Measurements from ENCODE around the gene SETD7. TPM values are rescaled to one million over a fixed set of nuclear protein-coding genes. Genes with fewer than 3 reads are reported as not detected.

SETD7 gene
- total and polyA plus RNA-seq, 2 of the 8 experiments (the other 6 are each of a cell fraction or from before 2014, with no cell fraction given) = 1.5 to 4.6 TPM

- TF ChIP-seq CHD7 (IDR thresholded peaks at IDR 0.05; ENCODE audit: insufficient replicate concordance, low read length) = no peak
- no peak for TF ChIP-seq BRCA1 (IDR thresholded peaks at IDR 0.05; ENCODE audit: low read depth, low read length)
Measured at GRCh38 chr4:139469869-139470268, 86.2 kb downstream of the SETD7 start (continued).

Data from H1 (cell line).